IPS-20b (cell line): ENCODE data around the gene CFAP251.

Experiments
- H3K27ac ChIP-seq: one replicate; pipeline ENCODE4 v1.5.1; 2013; ENCODE audit warnings: low read length
- H3K27me3 ChIP-seq: 2 replicates; pipeline ENCODE4 v1.6.1; 2013; ENCODE audit warnings: mild to moderate bottlenecking, low read length, inconsistent platforms; ENCODE audit not compliant: insufficient read depth
- H3K36me3 ChIP-seq: 2 replicates; pipeline ENCODE4 v1.6.1; 2013; ENCODE audit warnings: low read depth, mild to moderate bottlenecking, inconsistent platforms, low read length, moderate library complexity; ENCODE audit not compliant: insufficient read depth
- H3K4me1 ChIP-seq: 2 replicates; pipeline ENCODE4 v1.6.1; 2013; ENCODE audit warnings: mild to moderate bottlenecking, control low read depth, inconsistent platforms, low read length, moderate library complexity; ENCODE audit not compliant: insufficient read depth
- H3K4me3 ChIP-seq: 2 replicates; pipeline ENCODE4 v1.5.1; 2013; ENCODE audit warnings: mild to moderate bottlenecking, low read length, inconsistent platforms
- H3K9ac ChIP-seq: 2 replicates; pipeline ENCODE4 v1.6.1; 2013; ENCODE audit warnings: low read depth, mild to moderate bottlenecking, inconsistent platforms, low read length, moderate library complexity
- H3K9me3 ChIP-seq: 2 replicates; pipeline ENCODE4 v1.6.1; 2013; ENCODE audit warnings: mild to moderate bottlenecking, low read depth, low read length, inconsistent platforms; ENCODE audit not compliant: insufficient read depth

Gene CFAP251

DNA sequence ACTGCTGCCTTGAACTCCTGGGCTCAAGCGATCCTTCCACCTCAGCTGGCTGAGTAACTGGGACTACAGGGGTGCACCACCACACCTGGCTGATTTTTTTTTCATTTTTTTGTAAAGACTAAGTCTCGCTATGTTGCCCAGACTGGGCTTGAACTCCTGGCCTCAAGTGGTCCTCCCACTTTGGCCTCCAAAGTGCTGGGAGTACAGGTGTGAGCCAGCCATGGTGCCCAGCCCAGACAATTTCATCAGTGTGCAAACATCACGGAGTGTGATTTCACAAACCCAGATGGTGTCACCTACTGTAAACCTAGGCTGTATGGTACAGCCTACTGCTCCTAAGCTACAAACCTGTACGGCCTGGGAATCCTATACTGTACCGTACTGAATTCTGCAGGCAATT lies 96.4 kb downstream of the CFAP251 start:
- H3K4me1 ChIP-seq = no peaks in the 10 kb centered on the region
- H3K36me3 ChIP-seq = no peaks in the 10 kb centered on the region
- peaks cover 8% of the 10 kb centered on the region for H3K27me3 ChIP-seq
- no peak overlapping the region for H3K9ac ChIP-seq
- no peak overlapping the region for H3K27ac ChIP-seq
- H3K4me3 ChIP-seq = no peak overlapping the region
- no peaks in the 10 kb centered on the region for H3K9me3 ChIP-seq

DNA sequence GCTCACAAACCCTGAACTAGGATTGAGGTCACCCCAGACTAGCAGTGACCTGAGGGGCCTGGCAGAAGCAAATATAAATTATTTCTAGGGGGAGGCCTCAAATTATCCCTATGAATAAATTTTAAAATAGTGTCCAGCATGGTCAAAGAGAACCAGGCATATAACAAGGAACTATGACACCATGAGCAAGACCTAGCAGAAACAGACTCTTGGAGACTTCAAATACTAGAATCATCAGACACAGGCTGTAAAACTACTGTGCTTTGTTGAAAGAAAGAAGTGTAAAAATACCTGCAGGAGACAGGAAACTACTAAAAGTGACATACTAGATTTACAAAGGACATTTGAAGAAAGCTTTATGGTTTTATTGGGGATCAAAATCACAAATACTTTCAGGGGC lies 100.1 kb downstream of the CFAP251 start:
- Histone ChIP-seq H3K27ac (no peak overlapping the region), H3K9ac (no peak overlapping the region), H3K4me3 (no peak overlapping the region)

GRCh38 chr12:122018937-122019336 lies 100.5 kb downstream of the CFAP251 start:
- no peaks in the 10 kb centered on the region for H3K9me3 ChIP-seq
- H3K4me1 ChIP-seq = peaks cover under 1% of the 10 kb centered on the region; the same call in 1 of the 2 replicates
- H3K27ac ChIP-seq = no peak overlapping the region
- H3K9ac ChIP-seq = no peak overlapping the region
- H3K4me3 ChIP-seq = no peak overlapping the region
- H3K36me3 ChIP-seq = no peaks in the 10 kb centered on the region
- H3K27me3 ChIP-seq = peaks cover 37% of the 10 kb centered on the region

More for the DNA sequence above, 100.1 kb downstream of the CFAP251 start:
- Histone ChIP-seq H3K9me3 (no peaks in the 10 kb centered on the region), H3K36me3 (no peaks in the 10 kb centered on the region), H3K27me3 (peaks cover 32% of the 10 kb centered on the region), H3K4me1 (no peaks in the 10 kb centered on the region)

DNA sequence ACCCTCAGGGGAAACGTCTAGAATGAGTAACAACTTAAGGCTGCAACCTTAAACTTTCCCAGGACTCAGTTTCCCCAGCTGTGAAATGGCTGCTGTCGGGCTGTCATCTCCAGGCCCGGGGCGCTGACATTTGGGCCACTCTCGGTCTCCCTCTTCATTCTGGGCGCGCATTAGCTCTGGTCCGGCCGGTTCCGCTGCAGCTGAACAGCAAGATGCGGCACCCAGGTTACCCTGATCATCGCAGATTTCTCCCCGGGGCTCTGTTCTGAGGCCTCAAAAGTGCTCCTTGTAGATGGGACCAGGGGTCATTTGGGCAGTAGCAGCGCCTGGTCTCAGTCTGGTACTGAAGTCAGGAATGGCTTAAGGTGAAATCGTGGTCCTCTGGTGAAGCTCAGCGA lies 102.4 kb downstream of the CFAP251 start:
- peak overlapping the region; percentile 78 for H3K4me3 ChIP-seq
- H3K36me3 ChIP-seq = no peaks in the 10 kb centered on the region
- H3K27me3 ChIP-seq = peaks cover 40% of the 10 kb centered on the region
- peaks cover 5% of the 10 kb centered on the region; the same call in 1 of the 2 replicates for H3K4me1 ChIP-seq
- no peaks in the 10 kb centered on the region for H3K9me3 ChIP-seq
- no peak overlapping the region for H3K27ac ChIP-seq
- H3K9ac ChIP-seq = peak overlapping the region; percentile 42; the same call in 1 of the 2 replicates

DNA sequence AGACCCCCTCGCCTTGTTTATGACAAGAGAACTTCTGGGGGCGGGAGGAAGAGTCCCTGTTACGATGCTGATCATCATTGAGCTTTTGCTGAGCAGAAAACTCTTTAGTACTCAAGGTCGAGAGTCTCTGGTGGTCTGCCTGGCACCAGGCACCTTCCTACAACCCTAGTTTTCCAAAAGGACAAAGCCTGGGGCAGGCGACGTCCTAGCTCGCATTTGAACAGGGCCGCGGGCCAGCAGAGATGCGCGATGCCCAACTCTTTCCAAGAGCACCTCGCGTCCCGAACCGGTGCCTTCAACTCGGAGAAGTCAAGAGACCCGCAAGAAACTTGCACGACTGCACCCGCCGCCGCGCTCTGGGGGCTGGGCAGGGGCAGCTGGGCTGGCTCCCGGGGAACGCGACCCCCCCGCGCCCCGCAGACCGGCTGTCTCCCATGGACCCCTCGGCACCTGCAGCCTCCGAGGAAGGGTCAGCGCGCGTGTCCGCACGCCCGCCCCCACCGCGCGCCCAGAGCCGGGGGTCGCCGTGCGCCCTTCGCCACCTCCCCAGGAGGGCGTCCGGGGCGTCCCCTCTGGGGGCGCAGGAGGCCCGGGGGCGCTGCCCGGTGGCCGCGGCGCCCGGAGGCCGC lies 102.9 kb downstream of the CFAP251 start:
- H3K4me1 ChIP-seq = peaks cover 5% of the 10 kb centered on the region; the same call in 1 of the 2 replicates
- peak overlapping the region; percentile 78 for H3K4me3 ChIP-seq
- H3K9me3 ChIP-seq = no peaks in the 10 kb centered on the region
- H3K9ac ChIP-seq = peak overlapping the region; percentile 42; the same call in 1 of the 2 replicates
- H3K27ac ChIP-seq = no peak overlapping the region
- no peaks in the 10 kb centered on the region for H3K36me3 ChIP-seq
- H3K27me3 ChIP-seq = peaks cover 40% of the 10 kb centered on the region

DNA sequence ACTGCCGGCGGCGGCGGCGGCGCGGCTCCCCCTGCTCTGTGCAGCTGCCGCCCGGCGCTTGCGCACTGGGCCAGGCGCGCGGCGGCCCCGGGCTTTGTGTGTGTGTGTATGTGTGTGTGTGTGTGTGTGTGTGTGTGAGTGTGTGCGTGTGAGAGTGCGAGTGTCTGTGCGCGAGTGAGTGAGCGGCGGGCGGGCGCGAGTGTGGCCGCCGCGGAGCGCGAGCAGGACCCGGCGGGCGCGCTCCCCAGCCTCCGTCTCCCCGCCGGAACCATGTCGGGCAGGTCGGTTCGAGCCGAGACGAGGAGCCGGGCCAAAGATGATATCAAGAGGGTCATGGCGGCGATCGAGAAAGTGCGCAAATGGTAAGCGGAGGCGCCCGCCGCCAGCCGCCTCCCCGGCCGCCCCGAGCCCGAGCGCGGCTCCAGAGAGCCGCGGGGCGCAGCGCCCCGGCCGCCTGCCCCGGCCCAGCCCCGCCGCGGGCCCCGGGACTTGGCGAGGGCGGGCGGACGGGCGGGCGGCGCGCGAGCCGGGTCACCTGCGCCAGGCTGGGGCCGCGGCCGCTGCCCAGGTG lies 103.5 kb downstream of the CFAP251 start, which contains the start of gene BCL7A:
BCL7A (plus strand) TSS at position 63 of the 571 bp plus-strand sequence; CDS start at position 271, 208 bp downstream.
- Histone ChIP-seq H3K4me1 (peaks cover 5% of the 10 kb centered on the region; the same call in 1 of the 2 replicates), H3K4me3 (peak within 1 kb of the TSS; percentile 78), H3K27ac (no peak within 1 kb of the TSS), H3K27me3 (peaks cover 40% of the 10 kb centered on the region), H3K9ac (peak within 1 kb of the TSS; percentile 79; the same call in 1 of the 2 replicates), H3K9me3 (no peaks in the 10 kb centered on the region), H3K36me3 (no peaks in the 10 kb centered on the region)

GRCh38 chr12:122022393-122023338 lies 104.3 kb downstream of the CFAP251 start:
- no peaks in the 10 kb centered on the region for H3K36me3 ChIP-seq
- no peak overlapping the region for H3K27ac ChIP-seq
- H3K27me3 ChIP-seq = peaks cover 40% of the 10 kb centered on the region
- peaks cover 5% of the 10 kb centered on the region; the same call in 1 of the 2 replicates for H3K4me1 ChIP-seq
- peak overlapping the region; percentile 69 for H3K4me3 ChIP-seq
- peak overlapping the region; percentile 79; the same call in 1 of the 2 replicates for H3K9ac ChIP-seq
- no peaks in the 10 kb centered on the region for H3K9me3 ChIP-seq

GRCh38 chr12:122023339-122024131 lies 105.1 kb downstream of the CFAP251 start:
- no peak overlapping the region for H3K27ac ChIP-seq
- H3K27me3 ChIP-seq = peaks cover 40% of the 10 kb centered on the region
- no peaks in the 10 kb centered on the region for H3K36me3 ChIP-seq
- H3K4me3 ChIP-seq = peak overlapping the region; percentile 69
- peak overlapping the region; percentile 79; the same call in 1 of the 2 replicates for H3K9ac ChIP-seq
- peaks cover 5% of the 10 kb centered on the region; the same call in 1 of the 2 replicates for H3K4me1 ChIP-seq
- H3K9me3 ChIP-seq = no peaks in the 10 kb centered on the region

- Histone ChIP-seq H3K27ac (no peak overlapping the region), H3K9ac (no peak overlapping the region), H3K36me3 (no peaks in the 10 kb centered on the region), H3K9me3 (no peaks in the 10 kb centered on the region), H3K27me3 (peaks cover 36% of the 10 kb centered on the region), H3K4me1 (peaks cover 5% of the 10 kb centered on the region; the same call in 1 of the 2 replicates), H3K4me3 (peak overlapping the region; percentile 69; the same call in 1 of the 2 replicates)
Measured at GRCh38 chr12:122024132-122024785, 105.9 kb downstream of the CFAP251 start.

DNA sequence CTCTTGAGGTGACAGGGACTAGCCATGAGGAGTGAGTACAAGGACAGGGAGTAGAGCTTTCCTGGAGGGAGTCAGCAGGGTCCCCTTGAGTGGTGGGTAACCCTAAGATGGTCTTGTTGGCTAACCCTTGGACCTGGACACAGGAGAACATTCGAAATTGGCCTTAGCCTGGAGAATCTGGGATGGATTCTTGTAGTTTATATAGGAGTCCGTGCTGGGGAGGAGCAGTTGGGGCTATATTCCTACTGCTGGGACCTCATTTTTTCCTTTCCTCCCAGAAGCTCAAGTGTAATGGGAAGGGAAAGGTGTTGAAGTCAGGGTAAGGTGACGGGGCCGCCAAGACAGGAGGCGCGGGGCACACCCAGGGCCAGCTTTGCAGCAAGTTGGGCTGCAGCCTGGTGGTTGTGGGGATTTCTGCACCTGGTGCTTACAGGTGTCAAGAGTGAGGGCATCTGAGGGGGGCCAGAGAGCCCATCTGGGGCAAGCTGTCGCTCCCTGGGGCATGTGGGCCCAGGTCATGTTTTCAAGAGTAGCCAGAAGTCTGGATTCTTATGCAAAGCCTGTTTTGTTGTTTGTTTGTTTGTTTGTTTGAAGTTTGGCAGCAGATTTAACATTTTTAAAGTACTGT lies 108.4 kb downstream of the CFAP251 start:
- no peak overlapping the region for H3K27ac ChIP-seq
- H3K36me3 ChIP-seq = no peaks in the 10 kb centered on the region
- no peak overlapping the region for H3K4me3 ChIP-seq
- H3K4me1 ChIP-seq = peaks cover 5% of the 10 kb centered on the region; the same call in 1 of the 2 replicates
- H3K27me3 ChIP-seq = peaks cover 15% of the 10 kb centered on the region
- H3K9me3 ChIP-seq = no peaks in the 10 kb centered on the region
- no peak overlapping the region for H3K9ac ChIP-seq
